Measurements from ENCODE around the gene ADM2. TPM values are rescaled to one million over a fixed set of nuclear protein-coding genes. Genes with fewer than 3 reads are reported as not detected.
A peak's percentile ranks its signal among the peaks of the same experiment; 100 is the strongest.

The ADM2 gene
- polyA plus RNA-seq, 1 of the 3 experiments (the other 2 are of a cell fraction): 0.61 TPM

DNA sequence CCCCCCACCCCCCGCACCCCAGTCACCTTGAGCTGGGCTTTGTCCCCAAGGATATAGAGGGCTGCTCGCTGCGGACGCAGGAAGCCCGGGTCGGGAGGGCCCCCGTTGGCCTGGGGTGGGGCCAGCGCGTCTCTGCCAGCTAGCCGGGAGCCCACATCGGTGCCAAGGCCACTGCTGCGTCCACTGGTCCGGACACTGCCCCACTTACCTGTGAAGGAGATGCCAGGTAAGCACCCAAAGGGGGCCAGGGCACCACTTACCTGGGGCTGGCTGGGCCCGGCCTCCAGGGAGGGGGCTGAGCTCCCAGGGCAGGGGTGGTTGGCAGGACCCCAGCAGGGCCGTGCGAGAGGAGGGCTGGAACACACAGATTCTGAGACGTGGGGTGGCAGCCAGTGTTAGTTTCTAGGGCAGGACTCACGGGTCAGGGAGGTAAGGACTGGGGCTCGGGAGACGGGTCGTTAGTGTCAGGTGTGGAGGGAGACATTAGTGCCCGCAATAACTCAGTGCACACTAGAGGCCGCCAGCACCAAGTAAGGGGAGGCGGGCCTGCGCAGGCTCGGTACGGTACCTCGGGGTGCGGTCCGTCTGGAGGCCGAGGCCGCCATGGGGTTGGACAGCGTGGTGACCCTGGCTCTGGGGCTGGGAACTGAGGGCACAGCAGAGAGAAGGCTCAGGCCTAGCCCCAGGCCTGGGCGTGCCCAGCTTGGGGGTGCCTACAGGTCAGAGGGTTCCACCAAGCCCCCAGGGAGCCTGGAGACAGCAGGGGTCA, 24.7 kb upstream of the ADM2 start:
- 85% methylated on average over 18 of the region's 34 CpGs for WGBS (ENCODE audit: low lambda C conversion rate)
- no peak overlapping the region for H3K9ac ChIP-seq
- peaks cover 10 to 53% of the 10 kb centered on the region in 2 experiments for H3K36me3 ChIP-seq (replicated peaks in 1 of 2; ENCODE audit: control insufficient read depth in 1 of 2, insufficient read depth in 2 of 2, low read length in 1 of 2)
- H3K79me2 ChIP-seq (ENCODE audit: insufficient read depth): no peaks in the 10 kb centered on the region; the same call in 1 of the 2 replicates
- peaks cover 5% of the 10 kb centered on the region for H3F3A ChIP-seq (replicated peaks; ENCODE audit: insufficient read depth)
- H3K4me1 ChIP-seq (ENCODE audit: control insufficient read depth in 1 of 2, insufficient read depth in 2 of 2, low read depth in 1 of 2, low read length in 1 of 2): no peaks in the 10 kb centered on the region
- ChIA-PET POLR2A (no interaction called here), CTCF (interaction anchor here (0.8 to 2.6 kb wide), 6 partner anchors 11 to 163 kb away, joined by 3 to 8 read pairs (median 5); no protein-coding TSS in a partner anchor)
- H3K27me3 ChIP-seq (ENCODE audit: insufficient read depth): no peaks in the 10 kb centered on the region
- DNase-seq: peak; percentile 69
- H3K4me2 ChIP-seq: no peak overlapping the region
- no peaks in the 10 kb centered on the region for H4K20me1 ChIP-seq (ENCODE audit: insufficient read depth)
- no peak overlapping the region for H3K4me3 ChIP-seq (ENCODE audit: low read depth in 2 of 2, low read length in 1 of 2)
- H2AFZ ChIP-seq (ENCODE audit: low read depth): no peak overlapping the region
- H3K27ac ChIP-seq (ENCODE audit: low read depth in 2 of 2, low read length in 1 of 2): no peak overlapping the region
- H3K9me2 ChIP-seq: no peaks in the 10 kb centered on the region
- TF ChIP-seq SMC3 (IDR thresholded peaks at IDR 0.05; ENCODE audit: low read depth, low read length): 0 out of 2 replicates have a peak, but pooled peaks have one; percentile 18
- TF ChIP-seq MXI1 (IDR thresholded peaks at IDR 0.05; ENCODE audit: low read depth, low read length): no peak
- TF ChIP-seq, protein P1, sequence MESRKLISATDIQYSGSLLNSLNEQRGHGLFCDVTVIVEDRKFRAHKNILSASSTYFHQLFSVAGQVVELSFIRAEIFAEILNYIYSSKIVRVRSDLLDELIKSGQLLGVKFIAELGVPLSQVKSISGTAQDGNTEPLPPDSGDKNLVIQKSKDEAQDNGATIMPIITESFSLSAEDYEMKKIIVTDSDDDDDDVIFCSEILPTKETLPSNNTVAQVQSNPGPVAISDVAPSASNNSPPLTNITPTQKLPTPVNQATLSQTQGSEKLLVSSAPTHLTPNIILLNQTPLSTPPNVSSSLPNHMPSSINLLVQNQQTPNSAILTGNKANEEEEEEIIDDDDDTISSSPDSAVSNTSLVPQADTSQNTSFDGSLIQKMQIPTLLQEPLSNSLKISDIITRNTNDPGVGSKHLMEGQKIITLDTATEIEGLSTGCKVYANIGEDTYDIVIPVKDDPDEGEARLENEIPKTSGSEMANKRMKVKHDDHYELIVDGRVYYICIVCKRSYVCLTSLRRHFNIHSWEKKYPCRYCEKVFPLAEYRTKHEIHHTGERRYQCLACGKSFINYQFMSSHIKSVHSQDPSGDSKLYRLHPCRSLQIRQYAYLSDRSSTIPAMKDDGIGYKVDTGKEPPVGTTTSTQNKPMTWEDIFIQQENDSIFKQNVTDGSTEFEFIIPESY (IDR thresholded peaks at IDR 0.05; ENCODE audit: borderline replicate concordance, low read depth): no peak
- TF ChIP-seq EZH2phosphoT487 (IDR thresholded peaks at IDR 0.05; ENCODE audit: borderline replicate concordance, low read depth): no peak
- peak; percentile 13; the same call in 1 of the 2 replicates for TF ChIP-seq RAD21 (IDR thresholded peaks at IDR 0.05; ENCODE audit: low read length)
- TF ChIP-seq, protein P2, sequence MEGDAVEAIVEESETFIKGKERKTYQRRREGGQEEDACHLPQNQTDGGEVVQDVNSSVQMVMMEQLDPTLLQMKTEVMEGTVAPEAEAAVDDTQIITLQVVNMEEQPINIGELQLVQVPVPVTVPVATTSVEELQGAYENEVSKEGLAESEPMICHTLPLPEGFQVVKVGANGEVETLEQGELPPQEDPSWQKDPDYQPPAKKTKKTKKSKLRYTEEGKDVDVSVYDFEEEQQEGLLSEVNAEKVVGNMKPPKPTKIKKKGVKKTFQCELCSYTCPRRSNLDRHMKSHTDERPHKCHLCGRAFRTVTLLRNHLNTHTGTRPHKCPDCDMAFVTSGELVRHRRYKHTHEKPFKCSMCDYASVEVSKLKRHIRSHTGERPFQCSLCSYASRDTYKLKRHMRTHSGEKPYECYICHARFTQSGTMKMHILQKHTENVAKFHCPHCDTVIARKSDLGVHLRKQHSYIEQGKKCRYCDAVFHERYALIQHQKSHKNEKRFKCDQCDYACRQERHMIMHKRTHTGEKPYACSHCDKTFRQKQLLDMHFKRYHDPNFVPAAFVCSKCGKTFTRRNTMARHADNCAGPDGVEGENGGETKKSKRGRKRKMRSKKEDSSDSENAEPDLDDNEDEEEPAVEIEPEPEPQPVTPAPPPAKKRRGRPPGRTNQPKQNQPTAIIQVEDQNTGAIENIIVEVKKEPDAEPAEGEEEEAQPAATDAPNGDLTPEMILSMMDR (IDR thresholded peaks at IDR 0.05): peak; percentile 44
- H3K9me3 ChIP-seq: no peaks in the 10 kb centered on the region

DNA sequence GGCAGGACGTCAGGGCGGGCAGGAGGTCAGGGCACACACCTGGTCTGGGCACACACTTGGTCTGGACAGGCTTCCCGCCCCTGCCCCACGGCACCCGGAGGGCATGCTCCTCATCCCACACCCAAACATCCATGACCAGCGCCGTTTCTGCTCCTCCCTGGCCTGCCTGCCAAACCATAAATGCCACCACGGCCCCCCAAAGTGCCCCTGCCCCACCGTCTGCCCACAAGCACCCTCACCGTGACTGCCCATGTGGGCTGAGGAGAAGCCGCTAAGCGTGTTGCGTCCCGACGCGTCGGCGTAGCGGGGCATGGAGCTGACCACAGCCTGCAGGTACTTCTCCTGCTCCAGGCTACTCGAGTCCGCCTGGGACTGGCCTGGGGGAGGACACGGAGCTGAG, 22.3 kb upstream of the ADM2 start:
- Histone ChIP-seq H3K4me2 (no peak overlapping the region), H3K27ac (ENCODE audit: low read depth in 2 of 2, low read length in 1 of 2) (no peak overlapping the region), H3K9me3 (no peaks in the 10 kb centered on the region), H3K27me3 (ENCODE audit: insufficient read depth) (no peaks in the 10 kb centered on the region), H3K4me3 (ENCODE audit: low read depth in 2 of 2, low read length in 1 of 2) (no peak overlapping the region), H2AFZ (ENCODE audit: low read depth) (no peak overlapping the region), H3K36me3 (replicated peaks in 1 of 2; ENCODE audit: control insufficient read depth in 1 of 2, insufficient read depth in 2 of 2, low read length in 1 of 2) (peaks cover 0 to 72% of the 10 kb centered on the region in 2 experiments), H3K9me2 (no peaks in the 10 kb centered on the region), H3F3A (replicated peaks; ENCODE audit: insufficient read depth) (no peaks in the 10 kb centered on the region), H3K79me2 (ENCODE audit: insufficient read depth) (no peaks in the 10 kb centered on the region), H4K20me1 (ENCODE audit: insufficient read depth) (no peaks in the 10 kb centered on the region), H3K9ac (no peak overlapping the region), H3K4me1 (ENCODE audit: control insufficient read depth in 1 of 2, insufficient read depth in 2 of 2, low read depth in 1 of 2, low read length in 1 of 2) (no peaks in the 10 kb centered on the region)
- 98% methylated on average over 16 of the region's 22 CpGs for WGBS (ENCODE audit: low lambda C conversion rate)
- ChIA-PET CTCF (interaction anchor here (1.0 to 1.2 kb wide), 2 partner anchors 19 to 39 kb away, joined by 3 read pairs; no protein-coding TSS in a partner anchor), POLR2A (no interaction called here)
- no peak for DNase-seq
- TF ChIP-seq FOXJ3 (CRISPR knock-in tag; IDR thresholded peaks at IDR 0.05): no peak
- TF ChIP-seq, protein P3, sequence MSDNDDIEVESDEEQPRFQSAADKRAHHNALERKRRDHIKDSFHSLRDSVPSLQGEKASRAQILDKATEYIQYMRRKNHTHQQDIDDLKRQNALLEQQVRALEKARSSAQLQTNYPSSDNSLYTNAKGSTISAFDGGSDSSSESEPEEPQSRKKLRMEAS (IDR thresholded peaks at IDR 0.05; ENCODE audit: low read depth): no peak
- no peak for TF ChIP-seq EZH2phosphoT487 (IDR thresholded peaks at IDR 0.05; ENCODE audit: borderline replicate concordance, low read depth)
- TF ChIP-seq, protein P4, sequence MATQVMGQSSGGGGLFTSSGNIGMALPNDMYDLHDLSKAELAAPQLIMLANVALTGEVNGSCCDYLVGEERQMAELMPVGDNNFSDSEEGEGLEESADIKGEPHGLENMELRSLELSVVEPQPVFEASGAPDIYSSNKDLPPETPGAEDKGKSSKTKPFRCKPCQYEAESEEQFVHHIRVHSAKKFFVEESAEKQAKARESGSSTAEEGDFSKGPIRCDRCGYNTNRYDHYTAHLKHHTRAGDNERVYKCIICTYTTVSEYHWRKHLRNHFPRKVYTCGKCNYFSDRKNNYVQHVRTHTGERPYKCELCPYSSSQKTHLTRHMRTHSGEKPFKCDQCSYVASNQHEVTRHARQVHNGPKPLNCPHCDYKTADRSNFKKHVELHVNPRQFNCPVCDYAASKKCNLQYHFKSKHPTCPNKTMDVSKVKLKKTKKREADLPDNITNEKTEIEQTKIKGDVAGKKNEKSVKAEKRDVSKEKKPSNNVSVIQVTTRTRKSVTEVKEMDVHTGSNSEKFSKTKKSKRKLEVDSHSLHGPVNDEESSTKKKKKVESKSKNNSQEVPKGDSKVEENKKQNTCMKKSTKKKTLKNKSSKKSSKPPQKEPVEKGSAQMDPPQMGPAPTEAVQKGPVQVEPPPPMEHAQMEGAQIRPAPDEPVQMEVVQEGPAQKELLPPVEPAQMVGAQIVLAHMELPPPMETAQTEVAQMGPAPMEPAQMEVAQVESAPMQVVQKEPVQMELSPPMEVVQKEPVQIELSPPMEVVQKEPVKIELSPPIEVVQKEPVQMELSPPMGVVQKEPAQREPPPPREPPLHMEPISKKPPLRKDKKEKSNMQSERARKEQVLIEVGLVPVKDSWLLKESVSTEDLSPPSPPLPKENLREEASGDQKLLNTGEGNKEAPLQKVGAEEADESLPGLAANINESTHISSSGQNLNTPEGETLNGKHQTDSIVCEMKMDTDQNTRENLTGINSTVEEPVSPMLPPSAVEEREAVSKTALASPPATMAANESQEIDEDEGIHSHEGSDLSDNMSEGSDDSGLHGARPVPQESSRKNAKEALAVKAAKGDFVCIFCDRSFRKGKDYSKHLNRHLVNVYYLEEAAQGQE (IDR thresholded peaks at IDR 0.05; ENCODE audit: low read depth, low read length): no peak
- no peak for TF ChIP-seq EP300 (IDR thresholded peaks at IDR 0.05; ENCODE audit: borderline replicate concordance in 1 of 2, low read depth in 1 of 2, low read length in 1 of 2)
- TF ChIP-seq SMC3 (IDR thresholded peaks at IDR 0.05; ENCODE audit: low read depth, low read length): no peak
- TF ChIP-seq, protein P5, sequence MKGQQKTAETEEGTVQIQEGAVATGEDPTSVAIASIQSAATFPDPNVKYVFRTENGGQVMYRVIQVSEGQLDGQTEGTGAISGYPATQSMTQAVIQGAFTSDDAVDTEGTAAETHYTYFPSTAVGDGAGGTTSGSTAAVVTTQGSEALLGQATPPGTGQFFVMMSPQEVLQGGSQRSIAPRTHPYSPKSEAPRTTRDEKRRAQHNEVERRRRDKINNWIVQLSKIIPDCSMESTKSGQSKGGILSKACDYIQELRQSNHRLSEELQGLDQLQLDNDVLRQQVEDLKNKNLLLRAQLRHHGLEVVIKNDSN (IDR thresholded peaks at IDR 0.05; ENCODE audit: borderline replicate concordance, low read depth): no peak
- TF ChIP-seq MEF2A (IDR thresholded peaks at IDR 0.05; ENCODE audit: borderline replicate concordance, low read depth): no peak
- no peak for TF ChIP-seq JUND (IDR thresholded peaks at IDR 0.05)
- TF ChIP-seq, protein P6, sequence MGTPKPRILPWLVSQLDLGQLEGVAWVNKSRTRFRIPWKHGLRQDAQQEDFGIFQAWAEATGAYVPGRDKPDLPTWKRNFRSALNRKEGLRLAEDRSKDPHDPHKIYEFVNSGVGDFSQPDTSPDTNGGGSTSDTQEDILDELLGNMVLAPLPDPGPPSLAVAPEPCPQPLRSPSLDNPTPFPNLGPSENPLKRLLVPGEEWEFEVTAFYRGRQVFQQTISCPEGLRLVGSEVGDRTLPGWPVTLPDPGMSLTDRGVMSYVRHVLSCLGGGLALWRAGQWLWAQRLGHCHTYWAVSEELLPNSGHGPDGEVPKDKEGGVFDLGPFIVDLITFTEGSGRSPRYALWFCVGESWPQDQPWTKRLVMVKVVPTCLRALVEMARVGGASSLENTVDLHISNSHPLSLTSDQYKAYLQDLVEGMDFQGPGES (IDR thresholded peaks at IDR 0.05; ENCODE audit: low read depth, low read length): no peak
- TF ChIP-seq RAD21 (IDR thresholded peaks at IDR 0.05; ENCODE audit: low read length): no peak

Data from SK-N-SH (cell line).